G401 (cell line): ENCODE measurements around the gene KMT2B. TPM values are rescaled to one million over a fixed set of nuclear protein-coding genes. Genes with fewer than 3 reads are reported as not detected.
"Not testable (repeated sequence)": the region's sequence is repeated elsewhere in the genome, so short reads cannot be mapped to it uniquely, and the experiment has no call there.

Experiments used
- DNase-seq: peaks from one replicate; pipeline ENCODE4 v3.0.0-alpha.2; 2015; ENCODE audit warnings: low spot score
- in situ Hi-C: cut with HindIII; loops from 2 replicates; pipeline ENCODE4 v1.10.0; 2016; ENCODE audit warnings: low sequenced_read_pairs, mixed read lengths
- total RNA-seq: library from RNA; depleted of rRNA; stranded (reverse); fragments of >200 nt; shearing (Covaris generic); gene quantifications from 2 replicates; pipeline ENCODE4 v1.2.3, GENCODE V29; 2014

KMT2B gene
- total RNA-seq, 1 experiment from 2014 or later = 4.6 TPM

GRCh38 chr19:35722897-35723296 lies 5.1 kb downstream of the KMT2B start:
- in situ Hi-C loops = no loop called here
- DNase-seq = no peak

GRCh38 chr19:35723671-35724070 lies 5.9 kb downstream of the KMT2B start:
- no peak for DNase-seq
- in situ Hi-C loops = no loop called here

- DNase-seq, in situ Hi-C loops: not testable (repeated sequence)
Measured at GRCh38 chr19:35724132-35724531, 6.3 kb downstream of the KMT2B start.

- in situ Hi-C loops = no loop called here
- no peak for DNase-seq
Measured at GRCh38 chr19:35724560-35724959, 6.8 kb downstream of the KMT2B start.

GRCh38 chr19:35725216-35725861 lies 7.5 kb downstream of the KMT2B start:
- in situ Hi-C loops = no loop called here
- DNase-seq = no peak

- in situ Hi-C loops = no loop called here
- no peak for DNase-seq
Measured at GRCh38 chr19:35727053-35727955, 9.5 kb downstream of the KMT2B start.

GRCh38 chr19:35727956-35728706 lies 10.3 kb downstream of the KMT2B start:
- in situ Hi-C loops = no loop called here
- no peak for DNase-seq

- no peak for DNase-seq
- in situ Hi-C loops = no loop called here
Measured at GRCh38 chr19:35729021-35729420, 11.2 kb downstream of the KMT2B start.

- in situ Hi-C loops = no loop called here
- DNase-seq = no peak
Measured at GRCh38 chr19:35729763-35730162, 12.0 kb downstream of the KMT2B start.

- DNase-seq = no peak
- in situ Hi-C loops = no loop called here
Measured at GRCh38 chr19:35730326-35730725, 12.5 kb downstream of the KMT2B start.

- in situ Hi-C loops = no loop called here
- DNase-seq = no peak
Measured at GRCh38 chr19:35731353-35731752, 13.6 kb downstream of the KMT2B start.

- no peak for DNase-seq
- in situ Hi-C loops = no loop called here
Measured at GRCh38 chr19:35731779-35732405, 14.1 kb downstream of the KMT2B start.

GRCh38 chr19:35732540-35733179 lies 14.9 kb downstream of the KMT2B start:
- no peak for DNase-seq
- in situ Hi-C loops = no loop called here

- no peak for DNase-seq
- in situ Hi-C loops = no loop called here
Measured at GRCh38 chr19:35733180-35734125, 15.7 kb downstream of the KMT2B start.

GRCh38 chr19:35734273-35734672 lies 16.5 kb downstream of the KMT2B start:
- DNase-seq = no peak
- in situ Hi-C loops = no loop called here

GRCh38 chr19:35734889-35735288 lies 17.1 kb downstream of the KMT2B start:
- DNase-seq = no peak
- in situ Hi-C loops = no loop called here

- DNase-seq = no peak
- in situ Hi-C loops = no loop called here
Measured at GRCh38 chr19:35736913-35737886, 19.4 kb downstream of the KMT2B start.
